Germinal center (tissue), 1 donor: Measurements from ENCODE around the gene EIF5B.
"Not testable (repeated sequence)": the region's sequence is repeated elsewhere in the genome, so short reads cannot be mapped to it uniquely, and the experiment has no call there.

Experiments
- DNase-seq: peaks from one replicate; pipeline ENCODE4 v3.0.0; 2012; ENCODE audit warnings: mixed read lengths, low spot score

EIF5B gene

GRCh38 chr2:99337113-99338028, at the start of gene EIF5B:
Gene EIF5B, plus strand, starts transcription at chr2:99337389. Its CDS starts 166 bp downstream, at chr2:99337555.
- peak; percentile 92 for DNase-seq

GRCh38 chr2:99297994-99298393, 39.2 kb upstream of the EIF5B start:
- no peak for DNase-seq

GRCh38 chr2:99299580-99299979, 37.6 kb upstream of the EIF5B start:
- DNase-seq = no peak

- not testable (repeated sequence) for DNase-seq
Measured at GRCh38 chr2:99301097-99301496, 36.1 kb upstream of the EIF5B start, which contains the start of gene LYG1. Gene LYG1, minus strand, starts transcription at chr2:99301197. Its CDS starts 5,527 bp downstream, at chr2:99295670.

- no peak for DNase-seq
Measured at GRCh38 chr2:99317161-99317872, 19.9 kb upstream of the EIF5B start.

GRCh38 chr2:99317873-99318200, 19.4 kb upstream of the EIF5B start:
- not testable (repeated sequence) for DNase-seq

- DNase-seq = no peak
Measured at GRCh38 chr2:99325384-99325783, 11.8 kb upstream of the EIF5B start.

GRCh38 chr2:99335911-99336803, 1.0 kb upstream of the EIF5B start, which contains the start of gene TXNDC9:
Gene TXNDC9, minus strand, starts transcription at chr2:99336333. Its CDS starts 3,123 bp downstream, at chr2:99333210.
- DNase-seq = peak; percentile 98

GRCh38 chr2:99336804-99337112, 431 bp upstream of the EIF5B start:
- DNase-seq = peak; percentile 38

- peak; percentile 9 for DNase-seq
Measured at GRCh38 chr2:99338029-99338585, 918 bp downstream of the EIF5B start.

- no peak for DNase-seq
Measured at GRCh38 chr2:99340669-99341236, 3.6 kb downstream of the EIF5B start.

GRCh38 chr2:99342536-99342935, 5.3 kb downstream of the EIF5B start:
- DNase-seq = no peak

- not testable (repeated sequence) for DNase-seq
Measured at GRCh38 chr2:99345446-99345845, 8.3 kb downstream of the EIF5B start.

GRCh38 chr2:99346218-99346617, 9.0 kb downstream of the EIF5B start:
- DNase-seq = no peak

- DNase-seq = no peak
Measured at GRCh38 chr2:99348173-99348572, 11.0 kb downstream of the EIF5B start.

GRCh38 chr2:99350194-99350593, 13.0 kb downstream of the EIF5B start:
- no peak for DNase-seq

- DNase-seq = no peak
Measured at GRCh38 chr2:99354070-99354469, 16.9 kb downstream of the EIF5B start.

GRCh38 chr2:99354825-99355224, 17.6 kb downstream of the EIF5B start:
- DNase-seq = not testable (repeated sequence)

GRCh38 chr2:99356853-99357252, 19.7 kb downstream of the EIF5B start:
- no peak for DNase-seq

- no peak for DNase-seq
Measured at GRCh38 chr2:99365661-99366060, 28.5 kb downstream of the EIF5B start.

- not testable (repeated sequence) for DNase-seq
Measured at GRCh38 chr2:99368854-99369253, 31.7 kb downstream of the EIF5B start.
